GM12801 (cell line): ENCODE results near the gene CCL8.

Source experiments
- TF ChIP-seq, protein P1 (sequence below): IDR thresholded peaks from one replicate; pipeline ENCODE4 v1.5.1; 2011; ENCODE audit warnings: control low read depth; ENCODE audit not compliant: insufficient read length; ENCODE audit errors: extremely low read depth

The CCL8 gene

DNA sequence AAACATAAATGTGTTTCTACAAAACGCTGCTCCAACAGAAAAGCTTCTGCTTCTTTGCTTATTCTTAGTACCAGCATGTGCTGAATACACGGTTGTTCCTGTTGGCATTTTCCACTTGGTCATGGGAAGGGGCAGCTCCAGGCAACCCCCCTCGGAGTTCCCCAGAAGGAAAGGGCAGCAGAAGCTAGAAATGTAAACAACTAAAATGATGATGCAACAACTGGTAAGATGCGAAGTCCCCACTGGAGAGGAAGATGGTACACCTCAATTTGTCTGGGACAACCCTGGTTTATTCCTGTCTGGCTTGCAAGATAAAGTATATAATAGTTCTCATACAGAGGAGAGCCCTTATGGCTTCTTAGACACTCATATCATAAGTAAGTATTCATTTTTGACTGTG is 27.8 kb downstream of the CCL8 start:
- TF ChIP-seq, protein P1, sequence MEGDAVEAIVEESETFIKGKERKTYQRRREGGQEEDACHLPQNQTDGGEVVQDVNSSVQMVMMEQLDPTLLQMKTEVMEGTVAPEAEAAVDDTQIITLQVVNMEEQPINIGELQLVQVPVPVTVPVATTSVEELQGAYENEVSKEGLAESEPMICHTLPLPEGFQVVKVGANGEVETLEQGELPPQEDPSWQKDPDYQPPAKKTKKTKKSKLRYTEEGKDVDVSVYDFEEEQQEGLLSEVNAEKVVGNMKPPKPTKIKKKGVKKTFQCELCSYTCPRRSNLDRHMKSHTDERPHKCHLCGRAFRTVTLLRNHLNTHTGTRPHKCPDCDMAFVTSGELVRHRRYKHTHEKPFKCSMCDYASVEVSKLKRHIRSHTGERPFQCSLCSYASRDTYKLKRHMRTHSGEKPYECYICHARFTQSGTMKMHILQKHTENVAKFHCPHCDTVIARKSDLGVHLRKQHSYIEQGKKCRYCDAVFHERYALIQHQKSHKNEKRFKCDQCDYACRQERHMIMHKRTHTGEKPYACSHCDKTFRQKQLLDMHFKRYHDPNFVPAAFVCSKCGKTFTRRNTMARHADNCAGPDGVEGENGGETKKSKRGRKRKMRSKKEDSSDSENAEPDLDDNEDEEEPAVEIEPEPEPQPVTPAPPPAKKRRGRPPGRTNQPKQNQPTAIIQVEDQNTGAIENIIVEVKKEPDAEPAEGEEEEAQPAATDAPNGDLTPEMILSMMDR, result no peak

DNA sequence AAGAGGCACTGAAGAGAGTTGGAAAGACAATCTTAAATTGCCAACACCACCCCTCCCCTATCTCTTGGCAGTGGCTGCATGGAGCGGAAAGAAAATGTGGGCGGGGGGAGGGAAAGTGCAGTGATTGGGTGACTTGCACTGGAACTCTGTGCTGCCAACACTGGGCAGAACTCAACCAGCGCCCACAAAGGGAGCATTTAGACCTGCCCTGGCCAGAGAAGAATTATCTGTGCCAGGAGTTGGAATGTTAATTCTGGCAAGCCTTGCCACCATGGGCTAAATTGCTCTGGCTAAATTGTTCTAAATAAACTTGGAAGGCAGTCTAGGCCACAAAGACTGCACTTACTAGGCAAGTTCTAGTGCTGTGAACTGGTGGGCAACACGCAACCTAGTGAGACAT is 30.5 kb downstream of the CCL8 start:
- TF ChIP-seq, protein P1, result no peak

DNA sequence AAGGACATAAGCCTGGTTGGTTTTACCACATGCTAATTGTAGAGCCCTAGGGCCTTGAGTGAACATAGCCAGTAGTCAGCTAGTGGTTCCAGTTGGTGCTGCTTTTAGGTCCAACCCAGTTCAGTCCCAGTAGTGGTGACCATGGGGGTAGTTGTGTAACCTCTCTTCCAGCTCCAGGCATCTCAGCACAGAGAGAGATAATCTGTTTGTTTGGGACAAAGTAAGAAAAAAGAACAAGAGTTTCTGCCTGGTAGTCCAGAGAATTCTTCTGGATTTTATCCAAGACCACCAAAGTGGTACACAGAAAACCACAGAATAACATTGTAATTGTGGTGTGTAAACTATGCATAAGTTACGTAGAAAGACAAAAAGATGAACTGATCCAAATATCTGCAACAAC is 31.9 kb downstream of the CCL8 start:
- TF ChIP-seq, protein P1, result no peak

DNA sequence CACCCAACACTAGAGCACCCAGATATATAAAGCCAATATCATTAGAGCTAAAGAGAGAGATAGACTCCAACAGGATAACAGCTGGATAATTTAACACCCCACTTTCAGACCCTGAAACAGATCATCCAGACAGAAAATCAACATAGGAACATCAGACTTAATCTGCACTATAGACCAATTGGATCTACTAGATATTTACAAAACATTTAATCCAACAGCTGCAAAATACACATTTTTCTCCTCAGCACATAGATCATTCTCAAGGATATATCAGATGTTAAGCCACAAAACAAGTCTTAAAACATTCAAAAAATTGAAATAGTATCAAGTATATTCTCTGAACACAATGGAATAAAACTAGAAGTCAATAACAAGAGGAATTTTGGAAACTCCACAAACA is 33.0 kb downstream of the CCL8 start:
- TF ChIP-seq, protein P1, result no peak

DNA sequence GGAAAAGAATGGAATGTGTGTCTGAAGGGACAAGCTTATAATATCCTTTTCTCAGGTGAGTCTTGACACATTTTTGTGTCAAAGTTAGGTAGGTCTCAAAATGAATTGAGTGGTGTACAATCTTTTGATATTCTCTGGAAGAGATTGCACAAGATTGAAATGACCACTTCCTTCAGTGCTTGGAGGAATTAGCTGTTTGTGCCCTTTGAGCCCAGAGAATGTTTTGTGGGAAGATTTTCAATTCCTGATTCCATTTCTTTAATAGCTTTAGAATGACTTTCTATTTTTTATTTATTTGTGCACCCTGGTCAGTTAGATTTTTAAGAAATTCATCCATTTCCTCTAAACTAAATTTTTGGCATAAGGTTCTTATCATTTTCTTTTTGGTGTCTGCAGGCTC is 35.4 kb downstream of the CCL8 start:
- TF ChIP-seq, protein P1, result no peak

DNA sequence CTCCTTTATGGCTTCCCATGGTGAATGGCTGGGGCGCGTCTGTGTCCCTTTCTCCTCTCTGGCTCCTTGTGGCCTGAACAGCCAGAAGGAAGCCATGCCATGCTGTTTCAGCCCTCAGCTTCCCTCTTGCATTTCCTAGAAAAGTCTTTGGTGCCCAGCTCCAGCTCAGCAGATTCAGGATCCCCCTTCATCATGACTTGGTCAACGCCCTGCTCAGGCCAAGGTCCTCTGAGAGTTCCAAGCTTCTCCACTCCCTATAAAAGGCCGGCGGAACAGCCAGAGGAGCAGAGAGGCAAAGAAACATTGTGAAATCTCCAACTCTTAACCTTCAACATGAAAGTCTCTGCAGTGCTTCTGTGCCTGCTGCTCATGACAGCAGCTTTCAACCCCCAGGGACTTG is 37.0 kb downstream of the CCL8 start, which contains the start of gene CCL13:
TSS of gene CCL13 (plus strand) at position 287 of the 400 bp plus-strand sequence. CDS start at position 334, 47 bp downstream.
- TF ChIP-seq, protein P1, result no peak

DNA sequence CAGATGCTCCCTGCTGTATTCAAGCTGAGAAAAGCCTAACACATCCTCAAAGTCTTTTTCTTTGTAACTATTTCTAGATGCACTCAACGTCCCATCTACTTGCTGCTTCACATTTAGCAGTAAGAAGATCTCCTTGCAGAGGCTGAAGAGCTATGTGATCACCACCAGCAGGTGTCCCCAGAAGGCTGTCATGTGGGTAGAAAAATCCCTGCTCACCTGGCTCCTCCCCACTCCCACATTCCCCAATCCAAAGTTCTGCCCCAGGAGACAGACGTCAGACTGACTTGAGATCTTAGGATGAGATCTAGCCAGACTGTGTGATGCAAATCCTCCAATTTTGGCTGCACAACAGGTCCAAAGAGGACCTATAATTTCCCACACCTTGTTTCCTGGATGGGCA is 38.2 kb downstream of the CCL8 start:
- TF ChIP-seq, protein P1, result no peak

DNA sequence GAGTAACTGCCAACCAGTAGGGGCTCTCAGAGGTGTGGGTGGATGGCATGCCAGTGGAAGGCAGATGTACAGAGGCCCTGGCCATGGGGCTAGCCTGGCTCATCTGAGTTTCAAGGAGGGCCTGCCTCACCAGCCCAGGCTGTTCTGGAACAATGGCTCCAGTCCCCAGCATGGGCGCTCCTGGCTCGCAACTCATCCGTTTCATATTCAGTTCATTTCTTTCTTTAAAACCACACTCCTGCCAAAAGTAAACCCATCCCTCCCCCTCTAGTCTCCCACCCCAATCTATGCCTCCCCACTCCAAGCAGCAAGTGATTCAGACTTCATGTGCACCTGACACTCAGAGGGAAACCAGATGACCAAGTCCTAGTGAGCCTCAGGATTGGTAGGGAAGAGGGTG is 39.4 kb downstream of the CCL8 start:
- TF ChIP-seq, protein P1, result no peak
